ENCODE results near the gene RAB40C. TPM values are rescaled to one million over a fixed set of nuclear protein-coding genes. Genes with fewer than 3 reads are reported as not detected.

RAB40C gene
- total RNA-seq, 3 donors from 2014 or later = 31.2 to 51.0 (median 40.1) TPM

DNA sequence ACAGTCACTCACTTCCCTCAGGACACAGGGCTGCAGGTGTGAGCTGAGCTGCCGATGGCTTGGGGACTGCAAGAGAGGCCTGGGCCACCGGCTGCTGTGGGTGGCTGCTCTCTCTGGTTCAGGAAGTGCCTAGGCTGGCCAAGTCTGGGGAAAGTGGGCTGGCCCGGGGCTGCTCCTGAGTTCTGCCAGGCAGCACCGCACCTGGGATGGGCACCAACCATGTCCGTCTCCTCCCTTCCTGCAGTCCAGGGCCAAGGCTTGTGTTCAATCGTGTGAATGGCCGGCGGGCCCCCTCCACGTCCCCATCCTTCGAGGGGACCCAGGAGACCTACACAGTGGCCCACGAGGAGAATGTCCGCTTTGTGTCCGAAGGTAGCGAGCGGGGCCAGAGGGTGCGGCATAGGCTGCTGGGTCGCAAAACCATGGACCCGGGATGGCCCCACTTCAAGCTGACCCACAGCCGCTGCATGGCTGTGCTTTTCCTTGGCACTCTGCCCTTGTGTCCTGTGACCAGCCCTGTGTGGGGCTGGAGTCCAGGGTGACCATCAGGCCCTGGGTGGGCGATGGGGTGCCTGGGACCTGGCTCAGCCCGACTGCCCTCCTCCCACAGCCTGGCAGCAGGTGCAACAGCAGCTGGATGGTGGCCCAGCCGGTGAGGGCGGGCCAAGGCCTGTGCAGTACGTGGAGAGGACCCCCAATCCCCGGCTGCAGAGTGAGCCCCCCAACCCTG, 57.5 kb downstream of the RAB40C start:
- Histone ChIP-seq H3K4me3 (no peak overlapping the region), H3K4me1 (ENCODE audit: low read depth) (peaks cover 60% of the 10 kb centered on the region), H3K36me3 (ENCODE audit: low read depth) (no peaks in the 10 kb centered on the region), H3K9me3 (no peaks in the 10 kb centered on the region)
- TF ChIP-seq, protein P1, sequence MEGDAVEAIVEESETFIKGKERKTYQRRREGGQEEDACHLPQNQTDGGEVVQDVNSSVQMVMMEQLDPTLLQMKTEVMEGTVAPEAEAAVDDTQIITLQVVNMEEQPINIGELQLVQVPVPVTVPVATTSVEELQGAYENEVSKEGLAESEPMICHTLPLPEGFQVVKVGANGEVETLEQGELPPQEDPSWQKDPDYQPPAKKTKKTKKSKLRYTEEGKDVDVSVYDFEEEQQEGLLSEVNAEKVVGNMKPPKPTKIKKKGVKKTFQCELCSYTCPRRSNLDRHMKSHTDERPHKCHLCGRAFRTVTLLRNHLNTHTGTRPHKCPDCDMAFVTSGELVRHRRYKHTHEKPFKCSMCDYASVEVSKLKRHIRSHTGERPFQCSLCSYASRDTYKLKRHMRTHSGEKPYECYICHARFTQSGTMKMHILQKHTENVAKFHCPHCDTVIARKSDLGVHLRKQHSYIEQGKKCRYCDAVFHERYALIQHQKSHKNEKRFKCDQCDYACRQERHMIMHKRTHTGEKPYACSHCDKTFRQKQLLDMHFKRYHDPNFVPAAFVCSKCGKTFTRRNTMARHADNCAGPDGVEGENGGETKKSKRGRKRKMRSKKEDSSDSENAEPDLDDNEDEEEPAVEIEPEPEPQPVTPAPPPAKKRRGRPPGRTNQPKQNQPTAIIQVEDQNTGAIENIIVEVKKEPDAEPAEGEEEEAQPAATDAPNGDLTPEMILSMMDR (IDR thresholded peaks at IDR 0.05) = no peak
- peak in 2 of 3 donors; percentile 54 to 64 for DNase-seq
- intact Hi-C loops (cut with DNase I, micrococcal nuclease) = no loop called here
- ATAC-seq = peak; percentile 33

DNA sequence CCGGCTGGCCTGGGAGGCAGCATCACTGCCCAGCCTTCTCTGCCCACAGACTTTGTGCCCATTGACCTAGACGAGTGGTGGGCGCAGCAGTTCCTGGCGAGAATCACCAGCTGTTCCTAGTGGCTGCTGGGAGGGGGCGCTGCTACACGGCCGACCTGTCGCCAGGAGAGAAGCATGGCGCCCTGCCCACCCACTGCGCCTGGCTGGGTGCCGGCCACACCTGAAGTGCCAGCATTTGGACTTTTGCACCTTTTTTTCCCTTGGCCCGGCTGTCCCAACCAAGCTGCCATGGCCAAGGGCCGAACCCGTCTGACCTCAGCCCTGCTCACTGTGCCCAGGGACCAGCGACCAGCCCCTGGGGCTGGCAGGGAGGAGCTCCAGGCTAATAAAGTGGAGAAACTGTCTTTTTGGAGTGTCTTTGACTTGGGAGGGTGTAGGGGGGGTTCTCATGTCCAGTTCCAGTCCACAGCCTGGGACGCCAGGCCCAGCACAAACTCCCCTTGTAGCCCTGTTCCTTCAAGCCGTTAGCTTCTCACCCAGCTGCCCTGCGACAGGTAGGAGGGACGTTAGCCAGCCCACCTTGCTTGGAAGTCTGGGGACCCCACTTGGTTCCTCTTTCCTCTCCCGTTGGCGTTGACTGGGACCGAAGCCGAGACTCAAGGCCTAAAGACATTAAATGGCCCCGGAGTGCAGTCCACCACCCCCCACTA, 58.4 kb downstream of the RAB40C start:
- TF ChIP-seq, protein P1 (IDR thresholded peaks at IDR 0.05) = no peak
- no peaks in the 10 kb centered on the region for H3K36me3 ChIP-seq (ENCODE audit: low read depth)
- H3K4me1 ChIP-seq (ENCODE audit: low read depth) = peaks cover 55% of the 10 kb centered on the region
- H3K4me3 ChIP-seq = peak overlapping the region; percentile 25
- intact Hi-C loops (cut with DNase I, micrococcal nuclease) = no loop called here
- ATAC-seq = peak; percentile 55
- peak; percentile 88 to 90 (median 89) for DNase-seq
- H3K9me3 ChIP-seq = no peaks in the 10 kb centered on the region

DNA sequence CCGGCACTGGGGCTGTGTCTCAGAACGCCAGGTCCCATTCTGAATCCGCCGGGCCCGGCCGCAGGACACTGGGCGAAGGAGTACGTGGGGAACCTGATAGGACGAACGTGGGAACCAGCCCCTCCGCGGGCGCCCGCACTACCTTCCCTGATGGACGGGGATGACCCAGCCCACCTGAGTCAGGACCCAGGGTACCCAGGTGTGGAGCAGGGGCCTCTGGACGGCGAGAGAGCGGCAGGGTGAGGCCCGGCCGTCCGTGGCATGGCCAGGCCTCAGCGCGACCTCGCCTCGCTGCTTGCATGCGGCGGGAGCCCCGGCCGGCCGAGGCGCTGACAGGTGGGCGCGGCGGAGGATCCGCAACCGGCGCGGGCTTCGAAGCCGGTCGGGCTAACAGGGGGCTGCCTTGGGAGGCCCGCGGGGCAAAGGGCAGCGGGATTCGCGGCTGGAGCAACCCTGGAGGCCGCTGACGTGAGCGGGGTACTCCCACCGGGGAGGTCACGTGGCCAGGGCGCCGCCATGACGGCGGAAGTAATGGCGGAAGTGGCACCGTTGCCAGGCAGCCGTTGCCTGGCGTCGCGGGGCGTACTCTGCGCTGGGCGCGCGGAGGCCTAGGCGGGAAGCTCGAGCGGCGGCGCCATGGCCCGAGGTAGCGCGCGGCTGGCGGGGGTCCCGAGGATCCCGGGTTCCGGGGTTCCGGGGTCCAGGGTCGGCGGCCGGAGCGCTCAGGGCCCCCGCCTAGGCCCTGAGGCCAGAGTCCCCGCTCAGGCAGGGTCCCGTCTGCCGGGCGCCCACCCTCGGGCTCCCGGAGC, 59.1 kb downstream of the RAB40C start, which contains the start of gene WDR90:
Gene WDR90 (plus strand): TSS at position 585 of the 809 bp plus-strand sequence. CDS start 52 bp downstream, at position 637.
- H3K4me3 ChIP-seq = peak within 1 kb of the TSS; percentile 25
- ATAC-seq = peak; percentile 72
- intact Hi-C loops (cut with DNase I, micrococcal nuclease) = no loop called here
- peaks cover 50% of the 10 kb centered on the region for H3K4me1 ChIP-seq (ENCODE audit: low read depth)
- no peaks in the 10 kb centered on the region for H3K36me3 ChIP-seq (ENCODE audit: low read depth)
- H3K9me3 ChIP-seq = no peaks in the 10 kb centered on the region
- peak; percentile 95 to 97 (median 97) for DNase-seq
- TF ChIP-seq, protein P1 (IDR thresholded peaks at IDR 0.05) = no peak

DNA sequence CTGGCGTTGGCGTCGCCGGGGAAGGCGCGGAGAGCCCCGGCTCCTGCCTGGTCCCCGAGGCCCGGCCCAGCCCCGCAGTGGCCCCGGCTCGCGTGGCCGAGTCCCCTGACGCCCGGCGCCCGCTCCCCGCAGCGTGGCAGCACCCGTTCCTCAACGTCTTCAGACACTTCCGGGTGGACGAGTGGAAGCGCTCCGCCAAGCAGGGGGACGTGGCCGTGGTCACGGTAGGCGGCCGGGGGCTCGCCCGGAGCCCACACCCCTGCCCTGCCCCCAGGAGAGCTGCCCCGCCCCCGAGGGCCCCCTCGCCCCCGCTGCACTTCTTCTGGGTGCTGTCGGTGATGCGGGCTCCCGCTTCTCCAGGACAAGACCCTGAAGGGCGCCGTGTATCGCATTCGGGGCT, 59.8 kb downstream of the RAB40C start:
- intact Hi-C loops (cut with DNase I, micrococcal nuclease) = loop anchor here in 1 of 2 donors (10.0 kb wide), 1 partner anchor 55 kb away; the partner anchor contains the start of gene RAB40C
- Histone ChIP-seq H3K9me3 (no peaks in the 10 kb centered on the region), H3K4me1 (ENCODE audit: low read depth) (peaks cover 44% of the 10 kb centered on the region), H3K36me3 (ENCODE audit: low read depth) (no peaks in the 10 kb centered on the region), H3K4me3 (peak overlapping the region; percentile 25)
- DNase-seq (peak in 1 of 3 donors; percentile 58), ATAC-seq (no peak)
- TF ChIP-seq, protein P1 (IDR thresholded peaks at IDR 0.05) = no peak

DNA sequence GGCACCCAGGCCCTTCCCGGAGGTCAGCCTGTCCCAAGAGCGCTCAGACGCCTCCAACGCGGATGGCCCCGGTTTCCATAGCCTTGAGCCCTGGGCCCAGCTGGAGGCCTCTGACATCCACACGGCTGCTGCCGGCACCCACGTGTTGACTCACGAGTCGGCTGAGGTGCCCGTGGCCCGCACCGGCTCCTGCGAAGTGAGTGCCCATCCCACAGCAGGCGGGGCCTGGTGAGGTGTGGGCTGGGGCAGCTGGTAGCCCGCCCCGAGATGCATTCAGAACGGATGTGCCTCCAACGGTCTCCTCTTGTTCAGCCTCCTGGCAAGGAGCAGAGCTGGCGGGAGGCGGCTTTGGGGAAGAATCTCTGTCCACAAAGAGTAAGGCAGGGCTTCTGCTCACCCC, 62.0 kb downstream of the RAB40C start:
- Histone ChIP-seq H3K36me3 (ENCODE audit: low read depth) (no peaks in the 10 kb centered on the region), H3K9me3 (no peaks in the 10 kb centered on the region), H3K4me1 (ENCODE audit: low read depth) (peaks cover 24% of the 10 kb centered on the region), H3K4me3 (no peak overlapping the region)
- intact Hi-C loops (cut with DNase I, micrococcal nuclease) = loop anchor here in 1 of 2 donors (10.0 kb wide), 1 partner anchor 57 kb away; the partner anchor contains the start of gene RAB40C
- no peak for DNase-seq
- TF ChIP-seq, protein P1 (IDR thresholded peaks at IDR 0.05) = no peak
- ATAC-seq = no peak
